IPS-NIHi7 (cell line): ENCODE data around the gene MRPL23.

Source experiments
- DNase-seq: peaks from one replicate; pipeline ENCODE4 v3.0.0; 2012; ENCODE audit warnings: mixed read lengths; ENCODE audit errors: extremely low spot score

The MRPL23 gene

GRCh38 chr11:1921574-1922141 lies 25.5 kb upstream of the MRPL23 start:
- peak; percentile 6 for DNase-seq

- peak; percentile 8 for DNase-seq
Measured at GRCh38 chr11:1922481-1923081, 24.6 kb upstream of the MRPL23 start.

- no peak for DNase-seq
Measured at GRCh38 chr11:1923201-1923956, 23.8 kb upstream of the MRPL23 start.

- peak; percentile 5 for DNase-seq
Measured at GRCh38 chr11:1924181-1924580, 23.0 kb upstream of the MRPL23 start.

DNA sequence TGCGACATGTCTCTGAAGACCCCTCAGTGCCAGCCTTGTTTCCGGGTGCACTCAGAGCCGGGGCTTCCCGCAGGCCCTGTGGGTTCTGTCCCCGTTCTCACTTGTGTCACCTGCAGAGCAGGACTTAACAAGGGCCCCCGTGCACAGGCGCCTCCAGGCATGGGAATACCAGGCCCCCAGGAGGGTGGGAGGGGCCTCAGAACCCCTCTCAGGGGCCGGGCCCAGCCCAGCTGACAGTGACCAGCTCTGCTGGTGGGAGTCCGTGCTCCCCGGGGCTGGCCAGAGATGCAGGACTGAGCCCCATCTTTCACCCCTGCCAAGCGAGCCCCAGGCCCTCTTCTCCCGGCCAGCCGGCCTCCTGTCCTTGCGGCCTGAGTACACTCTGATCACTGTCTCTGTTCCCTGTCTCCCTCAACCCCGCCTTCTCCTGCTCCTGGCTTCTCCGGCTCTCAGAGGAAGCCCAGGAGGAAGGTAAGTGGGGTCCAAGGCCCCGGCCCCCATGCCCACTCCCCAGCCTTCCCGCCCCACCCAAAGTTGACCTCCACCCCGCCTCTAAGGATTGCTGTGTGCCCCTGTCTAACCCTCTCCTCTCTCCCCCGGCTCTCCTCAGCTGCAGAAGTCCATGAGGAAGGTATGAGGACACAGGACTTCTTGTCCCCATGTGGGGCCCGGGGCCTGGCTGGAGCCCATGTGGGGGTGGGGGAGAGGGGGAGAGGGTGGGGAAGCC lies 22.3 kb upstream of the MRPL23 start:
- peak; percentile 10 for DNase-seq

GRCh38 chr11:1925373-1926155 lies 21.6 kb upstream of the MRPL23 start:
- DNase-seq: peak; percentile 7

DNA sequence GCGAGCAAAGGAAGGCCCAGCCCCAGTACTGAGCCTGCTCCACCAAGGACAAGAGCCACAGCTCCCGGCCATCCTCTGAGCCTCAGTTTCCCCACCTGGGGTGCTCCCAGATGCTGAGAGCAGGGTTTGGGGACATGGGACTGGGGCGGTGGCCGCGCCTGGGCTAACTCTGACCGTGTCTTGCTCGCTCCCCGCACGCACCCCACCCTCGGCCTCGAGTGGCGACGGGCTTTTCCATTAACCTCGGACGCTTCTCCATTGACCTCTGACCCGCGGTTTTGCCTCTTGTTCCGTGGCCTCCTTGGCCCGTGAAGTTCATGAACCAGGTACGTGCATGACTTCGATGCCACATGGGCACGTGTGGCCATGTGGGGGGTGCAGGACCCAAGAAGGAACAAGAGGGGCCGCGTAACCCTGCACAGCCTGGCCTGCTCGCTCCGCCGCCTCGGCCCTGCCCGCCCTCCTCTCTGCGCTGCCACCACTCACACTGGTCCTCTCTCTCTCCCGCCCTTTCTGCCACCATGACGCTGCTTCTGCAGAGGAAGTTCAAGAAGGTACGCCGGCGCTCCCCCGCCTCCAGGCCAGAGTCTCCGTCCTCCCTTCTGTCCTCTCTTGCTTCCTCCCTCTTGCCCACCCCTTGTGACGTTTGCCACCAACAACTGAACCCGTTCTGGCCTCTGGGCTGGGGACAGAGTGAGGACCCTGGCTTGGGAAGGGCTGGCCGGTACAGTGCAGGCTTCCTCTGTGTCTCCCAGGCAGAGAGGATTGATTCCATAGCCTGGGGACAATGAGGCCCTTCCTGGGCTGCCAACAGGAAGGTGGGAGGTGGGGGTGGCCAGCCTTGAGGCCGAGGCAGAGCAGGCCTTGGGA lies 20.7 kb upstream of the MRPL23 start:
- peak; percentile 8 for DNase-seq

GRCh38 chr11:1927026-1927847 lies 19.9 kb upstream of the MRPL23 start:
- DNase-seq: peak; percentile 9

GRCh38 chr11:1927848-1928469 lies 19.2 kb upstream of the MRPL23 start:
- peak; percentile 6 for DNase-seq

- peak; percentile 7 for DNase-seq
Measured at GRCh38 chr11:1928470-1928890, 18.7 kb upstream of the MRPL23 start.

GRCh38 chr11:1928891-1929541 lies 18.1 kb upstream of the MRPL23 start:
- peak; percentile 9 for DNase-seq

- peak; percentile 10 for DNase-seq
Measured at GRCh38 chr11:1929621-1930461, 17.3 kb upstream of the MRPL23 start.

- DNase-seq: peak; percentile 7
Measured at GRCh38 chr11:1930462-1930830, 16.7 kb upstream of the MRPL23 start.

GRCh38 chr11:1931341-1932104 lies 15.6 kb upstream of the MRPL23 start:
- DNase-seq: peak; percentile 10

- no peak for DNase-seq
Measured at GRCh38 chr11:1932105-1932480, 15.0 kb upstream of the MRPL23 start.

- no peak for DNase-seq
Measured at GRCh38 chr11:1932681-1933080, 14.5 kb upstream of the MRPL23 start.
